ENCODE measurements around the gene PPP2R5A.
A peak's percentile ranks its signal among the peaks of the same experiment; 100 is the strongest.

The PPP2R5A gene

GRCh38 chr1:212368073-212368484 lies 82.9 kb downstream of the PPP2R5A start:
- Histone ChIP-seq H3K4me2 (ENCODE audit: low read length) (no peak overlapping the region), H3K4me3 (ENCODE audit: low read depth, low read length, poor library complexity, severe bottlenecking) (no peak overlapping the region), H3F3A (ENCODE audit: insufficient read depth, low read length) (no peaks in the 10 kb centered on the region), H3K9me2 (ENCODE audit: low read depth, low read length) (no peaks in the 10 kb centered on the region), H3K4me1 (ENCODE audit: insufficient read depth, low read length, severe bottlenecking) (no peaks in the 10 kb centered on the region), H3K9ac (ENCODE audit: low read length) (no peak overlapping the region), H3K36me3 (ENCODE audit: insufficient read depth, low read length) (peaks cover 67% of the 10 kb centered on the region), H3K9me3 (ENCODE audit: low read length) (no peaks in the 10 kb centered on the region), H3K79me2 (ENCODE audit: insufficient read depth, low read length) (no peaks in the 10 kb centered on the region), H3K27me3 (ENCODE audit: insufficient read depth, low read length) (no peaks in the 10 kb centered on the region), H3K27ac (ENCODE audit: low read depth, low read length, poor library complexity, severe bottlenecking) (no peak overlapping the region), H4K20me1 (ENCODE audit: insufficient read depth, low read length) (no peaks in the 10 kb centered on the region), H2AFZ (ENCODE audit: low read length) (no peak overlapping the region)
- TF ChIP-seq, protein P1, sequence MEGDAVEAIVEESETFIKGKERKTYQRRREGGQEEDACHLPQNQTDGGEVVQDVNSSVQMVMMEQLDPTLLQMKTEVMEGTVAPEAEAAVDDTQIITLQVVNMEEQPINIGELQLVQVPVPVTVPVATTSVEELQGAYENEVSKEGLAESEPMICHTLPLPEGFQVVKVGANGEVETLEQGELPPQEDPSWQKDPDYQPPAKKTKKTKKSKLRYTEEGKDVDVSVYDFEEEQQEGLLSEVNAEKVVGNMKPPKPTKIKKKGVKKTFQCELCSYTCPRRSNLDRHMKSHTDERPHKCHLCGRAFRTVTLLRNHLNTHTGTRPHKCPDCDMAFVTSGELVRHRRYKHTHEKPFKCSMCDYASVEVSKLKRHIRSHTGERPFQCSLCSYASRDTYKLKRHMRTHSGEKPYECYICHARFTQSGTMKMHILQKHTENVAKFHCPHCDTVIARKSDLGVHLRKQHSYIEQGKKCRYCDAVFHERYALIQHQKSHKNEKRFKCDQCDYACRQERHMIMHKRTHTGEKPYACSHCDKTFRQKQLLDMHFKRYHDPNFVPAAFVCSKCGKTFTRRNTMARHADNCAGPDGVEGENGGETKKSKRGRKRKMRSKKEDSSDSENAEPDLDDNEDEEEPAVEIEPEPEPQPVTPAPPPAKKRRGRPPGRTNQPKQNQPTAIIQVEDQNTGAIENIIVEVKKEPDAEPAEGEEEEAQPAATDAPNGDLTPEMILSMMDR (IDR thresholded peaks at IDR 0.05; ENCODE audit: low read length), result peak; percentile 93
- TF ChIP-seq EZH2 (IDR thresholded peaks at IDR 0.05; ENCODE audit: borderline replicate concordance, low read length), result no peak

DNA sequence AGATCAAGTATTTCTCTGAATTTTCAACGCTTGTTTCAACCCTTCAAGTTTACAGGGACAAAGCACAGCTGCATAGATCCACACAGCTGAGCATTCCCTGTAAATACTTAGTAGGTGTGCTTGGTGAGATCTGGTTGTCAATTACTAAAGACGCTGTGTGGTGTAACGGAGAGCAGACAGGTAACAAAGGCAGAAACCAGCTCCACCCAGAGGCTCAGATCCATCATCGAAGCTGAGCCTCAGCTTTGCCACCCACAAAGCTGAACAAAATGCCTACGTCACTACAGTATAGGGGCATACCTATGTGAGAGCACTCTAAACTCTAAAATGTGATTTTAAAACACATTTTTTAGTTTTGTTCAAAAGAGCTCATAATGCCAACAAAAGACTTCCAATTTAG lies 90.8 kb downstream of the PPP2R5A start:
- H3K9ac ChIP-seq (ENCODE audit: low read length), result no peak overlapping the region
- no peaks in the 10 kb centered on the region for H3K27me3 ChIP-seq (ENCODE audit: insufficient read depth, low read length)
- TF ChIP-seq EZH2 (IDR thresholded peaks at IDR 0.05; ENCODE audit: borderline replicate concordance, low read length), result no peak
- TF ChIP-seq, protein P1 (IDR thresholded peaks at IDR 0.05; ENCODE audit: low read length), result no peak
- H3K4me2 ChIP-seq (ENCODE audit: low read length), result no peak overlapping the region
- H3K9me2 ChIP-seq (ENCODE audit: low read depth, low read length), result no peaks in the 10 kb centered on the region
- no peak overlapping the region for H3K27ac ChIP-seq (ENCODE audit: low read depth, low read length, poor library complexity, severe bottlenecking)
- no peaks in the 10 kb centered on the region for H4K20me1 ChIP-seq (ENCODE audit: insufficient read depth, low read length)
- H2AFZ ChIP-seq (ENCODE audit: low read length), result no peak overlapping the region
- H3K9me3 ChIP-seq (ENCODE audit: low read length), result peaks cover 6% of the 10 kb centered on the region; the same call in 1 of the 2 replicates
- H3F3A ChIP-seq (ENCODE audit: insufficient read depth, low read length), result no peaks in the 10 kb centered on the region
- no peaks in the 10 kb centered on the region for H3K4me1 ChIP-seq (ENCODE audit: insufficient read depth, low read length, severe bottlenecking)
- no peak overlapping the region for H3K4me3 ChIP-seq (ENCODE audit: low read depth, low read length, poor library complexity, severe bottlenecking)
- H3K79me2 ChIP-seq (ENCODE audit: insufficient read depth, low read length), result no peaks in the 10 kb centered on the region
- peaks cover 63% of the 10 kb centered on the region for H3K36me3 ChIP-seq (ENCODE audit: insufficient read depth, low read length)

DNA sequence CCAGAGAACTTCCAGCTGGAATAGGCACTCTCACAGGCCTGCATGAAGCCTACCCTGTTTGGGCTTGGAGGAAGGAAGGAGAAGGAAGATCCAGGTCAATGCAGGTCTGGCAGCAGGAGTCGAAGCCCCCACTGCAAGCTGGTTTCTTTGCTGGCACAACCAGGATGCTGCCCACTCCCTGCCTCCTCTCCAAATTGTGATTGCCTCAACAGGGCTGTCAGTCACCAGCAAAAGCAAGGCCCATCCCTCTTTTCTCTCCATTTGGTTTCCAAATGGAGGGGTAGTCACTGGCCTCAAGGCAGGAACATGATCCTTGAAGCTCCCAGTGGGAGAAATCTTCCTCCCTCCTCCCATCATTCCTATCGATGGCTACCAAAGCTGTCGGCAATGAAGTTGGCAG lies 92.4 kb downstream of the PPP2R5A start:
- no peaks in the 10 kb centered on the region for H3K27me3 ChIP-seq (ENCODE audit: insufficient read depth, low read length)
- H3K9me2 ChIP-seq (ENCODE audit: low read depth, low read length), result no peaks in the 10 kb centered on the region
- H4K20me1 ChIP-seq (ENCODE audit: insufficient read depth, low read length), result no peaks in the 10 kb centered on the region
- no peak overlapping the region for H3K4me3 ChIP-seq (ENCODE audit: low read depth, low read length, poor library complexity, severe bottlenecking)
- H3K36me3 ChIP-seq (ENCODE audit: insufficient read depth, low read length), result peaks cover 57% of the 10 kb centered on the region
- H2AFZ ChIP-seq (ENCODE audit: low read length), result no peak overlapping the region
- H3K27ac ChIP-seq (ENCODE audit: low read depth, low read length, poor library complexity, severe bottlenecking), result no peak overlapping the region
- no peak for TF ChIP-seq EZH2 (IDR thresholded peaks at IDR 0.05; ENCODE audit: borderline replicate concordance, low read length)
- TF ChIP-seq, protein P1 (IDR thresholded peaks at IDR 0.05; ENCODE audit: low read length), result no peak
- H3K4me1 ChIP-seq (ENCODE audit: insufficient read depth, low read length, severe bottlenecking), result no peaks in the 10 kb centered on the region
- peaks cover 6% of the 10 kb centered on the region; the same call in 1 of the 2 replicates for H3K9me3 ChIP-seq (ENCODE audit: low read length)
- no peak overlapping the region for H3K4me2 ChIP-seq (ENCODE audit: low read length)
- no peaks in the 10 kb centered on the region for H3F3A ChIP-seq (ENCODE audit: insufficient read depth, low read length)
- no peak overlapping the region for H3K9ac ChIP-seq (ENCODE audit: low read length)
- H3K79me2 ChIP-seq (ENCODE audit: insufficient read depth, low read length), result no peaks in the 10 kb centered on the region
